Measurements from ENCODE around the gene PTPN14. TPM values are rescaled to one million over a fixed set of nuclear protein-coding genes. Genes with fewer than 3 reads are reported as not detected.
A peak's percentile ranks its signal among the peaks of the same experiment; 100 is the strongest.

Gene PTPN14
- total RNA-seq, 1 donor: 104 TPM

- no peak for TF ChIP-seq CTCF (IDR thresholded peaks at IDR 0.05; ENCODE audit: insufficient read depth, low read depth, low read length)
- no peak overlapping the region for H3K4me3 ChIP-seq (ENCODE audit: low read depth, low read length)
- peak; percentile 53 for DNase-seq (ENCODE audit: low read depth)
Observed at GRCh38 chr1:214574598-214575411, 23.4 kb upstream of the PTPN14 start.

GRCh38 chr1:214573386-214574318 is 22.2 kb upstream of the PTPN14 start:
- no peak for TF ChIP-seq CTCF (IDR thresholded peaks at IDR 0.05; ENCODE audit: insufficient read depth, low read depth, low read length)
- no peak overlapping the region for H3K4me3 ChIP-seq (ENCODE audit: low read depth, low read length)
- DNase-seq (ENCODE audit: low read depth): no peak

GRCh38 chr1:214571281-214571680 is 19.9 kb upstream of the PTPN14 start:
- TF ChIP-seq CTCF (IDR thresholded peaks at IDR 0.05; ENCODE audit: insufficient read depth, low read depth, low read length): no peak
- DNase-seq (ENCODE audit: low read depth): no peak
- no peak overlapping the region for H3K4me3 ChIP-seq (ENCODE audit: low read depth, low read length)

- no peak for TF ChIP-seq CTCF (IDR thresholded peaks at IDR 0.05; ENCODE audit: insufficient read depth, low read depth, low read length)
- H3K4me3 ChIP-seq (ENCODE audit: low read depth, low read length): no peak overlapping the region
- peak; percentile 61 for DNase-seq (ENCODE audit: low read depth)
Observed at GRCh38 chr1:214570442-214570841, 19.0 kb upstream of the PTPN14 start.

GRCh38 chr1:214569357-214570004 is 18.1 kb upstream of the PTPN14 start:
- H3K4me3 ChIP-seq (ENCODE audit: low read depth, low read length): no peak overlapping the region
- DNase-seq (ENCODE audit: low read depth): no peak
- TF ChIP-seq CTCF (IDR thresholded peaks at IDR 0.05; ENCODE audit: insufficient read depth, low read depth, low read length): no peak

GRCh38 chr1:214568328-214568727 is 16.9 kb upstream of the PTPN14 start:
- H3K4me3 ChIP-seq (ENCODE audit: low read depth, low read length): no peak overlapping the region
- TF ChIP-seq CTCF (IDR thresholded peaks at IDR 0.05; ENCODE audit: insufficient read depth, low read depth, low read length): no peak
- DNase-seq (ENCODE audit: low read depth): peak; percentile 61
